Gastroesophageal sphincter (tissue), 3 donors: ENCODE results near the gene SMYD2.

ENCODE experiments used
- CTCF ChIP-seq, 4 experiments: fragments of 200-600 bp in 2 of 4; fragments of 450-650 bp in 2 of 4; sonication (generic) in 1 of 4; IDR thresholded peaks; one replicate each; pipeline ENCODE4 v1.5.1; 2017 to 2019; ENCODE audit warnings: antibody characterized with exemption in 4 of 4, mild to moderate bottlenecking in 2 of 4, moderate library complexity in 2 of 4
- EP300 ChIP-seq: sonication (generic); formaldehyde crosslinking; IDR thresholded peaks from one replicate; pipeline ENCODE4 v1.6.1; 2017; ENCODE audit warnings: antibody characterized with exemption, mild to moderate bottlenecking

DNA sequence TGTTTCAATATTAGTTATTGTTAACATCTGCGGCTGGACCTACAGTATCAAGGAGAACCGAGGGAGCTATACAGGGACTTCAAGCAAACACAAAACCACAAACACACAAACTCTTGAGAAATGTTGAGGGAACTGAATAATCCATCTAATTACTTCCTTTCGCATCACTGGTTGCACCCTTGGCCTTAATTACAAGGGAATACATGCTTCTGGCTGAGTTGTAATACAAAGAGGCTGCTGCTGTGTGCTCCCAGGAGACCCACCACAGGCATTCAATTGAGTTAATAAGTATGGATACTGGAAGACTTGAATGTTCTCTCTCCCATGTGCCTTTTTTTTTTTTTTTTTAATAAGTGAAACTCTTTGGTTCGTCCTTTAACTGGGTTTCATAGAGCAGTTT is 16.8 kb upstream of the SMYD2 start:
- TF ChIP-seq EP300 (no peak), CTCF (IDR thresholded peaks at IDR 0.05) (no peak)
